ENCODE results near the gene NREP. TPM values are rescaled to one million over a fixed set of nuclear protein-coding genes. Genes with fewer than 3 reads are reported as not detected.

Gene NREP
- total RNA-seq (2022; extraction: Qiagen RNA extraction; ENCODE audit: low read depth): 2.4 to 3.5 TPM (median 3.4 TPM) in 5 replicates

GRCh38 chr5:111756581-111757354 is at the start of gene NREP:
TSS of gene NREP (minus strand) at chr5:111757194. CDS start at chr5:111755772, 1,422 bp downstream.

Other genes starting within 250 kb of the NREP start
- 3.6 to 5.8 TPM (median 4.5 TPM) in 5 replicates for gene STARD4, start 244.7 kb downstream of the NREP start, total RNA-seq (2022; extraction: Qiagen RNA extraction; ENCODE audit: low read depth)

All from A549 treated with GW870086 at 1 μM for 4 hours (cell line).